ENCODE data around the gene ST8SIA3.

ST8SIA3 gene, protein sequence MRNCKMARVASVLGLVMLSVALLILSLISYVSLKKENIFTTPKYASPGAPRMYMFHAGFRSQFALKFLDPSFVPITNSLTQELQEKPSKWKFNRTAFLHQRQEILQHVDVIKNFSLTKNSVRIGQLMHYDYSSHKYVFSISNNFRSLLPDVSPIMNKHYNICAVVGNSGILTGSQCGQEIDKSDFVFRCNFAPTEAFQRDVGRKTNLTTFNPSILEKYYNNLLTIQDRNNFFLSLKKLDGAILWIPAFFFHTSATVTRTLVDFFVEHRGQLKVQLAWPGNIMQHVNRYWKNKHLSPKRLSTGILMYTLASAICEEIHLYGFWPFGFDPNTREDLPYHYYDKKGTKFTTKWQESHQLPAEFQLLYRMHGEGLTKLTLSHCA

DNA sequence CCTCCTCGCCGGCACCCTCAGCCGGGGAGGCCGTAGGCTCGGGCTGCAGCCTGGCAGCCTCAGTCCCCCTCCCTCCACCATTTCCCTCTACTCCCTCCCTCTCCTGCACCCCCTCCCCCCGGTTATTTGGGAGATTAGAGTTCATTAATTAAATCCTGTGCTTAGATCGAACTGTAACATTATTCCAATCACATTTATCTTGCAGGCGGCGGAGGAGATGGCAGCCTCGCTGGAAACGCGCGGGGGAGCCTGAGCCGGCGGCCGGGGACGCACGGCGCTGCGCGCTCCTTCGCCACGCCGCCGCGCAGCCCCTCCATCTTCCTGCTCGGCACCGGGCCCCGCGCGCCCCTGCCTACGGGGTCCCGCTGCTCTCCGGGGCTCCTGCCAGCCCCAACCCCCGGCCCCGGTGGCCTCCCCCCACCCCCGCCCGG lies at the start of gene ST8SIA3:
Gene ST8SIA3 (plus strand): TSS at position 287 of the 431 bp plus-strand sequence. CDS start 290 bp downstream, outside the sequence.
- no peak for DNase-seq (ENCODE audit: low read depth in 1 of 2, low spot score in 1 of 2)

DNA sequence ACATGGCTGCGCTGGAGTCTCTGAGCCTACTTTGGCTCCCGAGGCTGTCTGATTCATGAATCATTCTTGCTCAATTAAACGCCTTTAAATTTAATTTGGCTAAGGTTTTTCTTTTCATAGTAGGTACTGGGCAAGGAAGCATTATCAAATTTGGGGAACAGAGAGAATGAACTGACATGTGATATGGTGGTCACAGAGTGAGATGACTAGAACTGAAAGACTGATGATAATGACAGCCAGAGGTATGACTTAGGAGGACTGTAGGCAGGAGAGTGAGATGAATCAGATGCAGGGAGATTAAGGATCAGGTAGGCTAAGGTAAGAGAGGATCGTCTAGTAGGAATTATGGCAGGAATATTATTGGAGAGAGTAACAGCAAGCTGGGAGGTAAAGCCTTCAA lies 40.9 kb upstream of the ST8SIA3 start:
- DNase-seq (ENCODE audit: low read depth in 1 of 2, low spot score in 1 of 2) = no peak

DNA sequence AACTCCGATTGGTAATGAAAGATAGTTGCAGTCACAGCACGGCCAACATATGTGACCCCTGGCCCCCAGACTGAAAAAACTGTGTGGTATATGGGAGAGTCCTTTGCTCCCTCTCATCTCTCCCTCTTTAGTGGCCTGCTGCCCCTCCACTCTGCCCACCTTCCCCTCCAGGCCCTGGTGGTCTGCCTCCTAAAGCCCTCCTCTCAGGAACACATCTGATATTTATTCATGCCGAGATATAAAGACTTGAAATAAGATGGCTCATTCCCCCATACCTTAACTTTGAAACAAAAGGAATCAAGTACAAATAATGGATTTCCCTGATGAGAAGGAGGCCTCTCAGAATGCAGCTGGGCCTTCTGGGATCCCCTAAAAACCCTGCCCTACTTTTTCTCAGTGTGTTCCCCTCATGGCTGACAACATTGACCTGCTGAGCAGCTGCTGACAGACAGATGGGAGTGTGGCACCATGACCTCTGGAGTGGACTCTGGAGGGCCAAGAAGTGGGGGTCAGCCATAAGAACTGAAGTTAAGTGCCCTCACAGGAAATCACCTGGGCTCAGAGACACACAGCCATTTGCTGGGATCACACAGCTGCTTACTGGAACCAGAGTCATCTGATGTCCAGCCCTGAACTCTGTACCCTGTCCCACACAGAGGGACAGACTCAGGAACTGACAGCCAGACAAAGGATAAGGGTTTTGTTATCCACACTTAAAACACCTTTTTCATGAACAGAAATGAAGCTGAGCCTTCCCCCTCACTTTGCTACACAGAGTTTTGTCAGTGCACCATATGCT lies 39.8 kb upstream of the ST8SIA3 start:
- no peak for DNase-seq (ENCODE audit: low read depth in 1 of 2, low spot score in 1 of 2)

DNA sequence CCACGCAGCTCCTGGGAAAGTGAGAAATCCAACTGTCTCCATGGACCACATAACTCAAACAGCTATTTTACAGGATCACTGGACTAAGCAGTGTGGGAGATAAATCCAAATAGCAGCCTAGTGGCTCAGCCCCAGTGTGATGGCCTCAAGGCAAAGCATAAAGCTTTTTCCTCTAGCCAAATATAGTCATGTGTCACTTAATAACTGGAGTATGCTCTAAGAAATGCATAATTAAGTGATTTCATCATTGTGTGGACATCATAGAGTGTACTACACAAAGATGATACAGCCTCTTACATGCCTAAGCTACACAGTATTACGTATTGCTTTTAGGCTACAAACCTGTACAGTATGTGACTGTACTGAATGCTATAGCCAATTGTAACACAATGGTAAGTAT lies 31.8 kb upstream of the ST8SIA3 start:
- DNase-seq (ENCODE audit: low read depth in 1 of 2, low spot score in 1 of 2) = no peak

DNA sequence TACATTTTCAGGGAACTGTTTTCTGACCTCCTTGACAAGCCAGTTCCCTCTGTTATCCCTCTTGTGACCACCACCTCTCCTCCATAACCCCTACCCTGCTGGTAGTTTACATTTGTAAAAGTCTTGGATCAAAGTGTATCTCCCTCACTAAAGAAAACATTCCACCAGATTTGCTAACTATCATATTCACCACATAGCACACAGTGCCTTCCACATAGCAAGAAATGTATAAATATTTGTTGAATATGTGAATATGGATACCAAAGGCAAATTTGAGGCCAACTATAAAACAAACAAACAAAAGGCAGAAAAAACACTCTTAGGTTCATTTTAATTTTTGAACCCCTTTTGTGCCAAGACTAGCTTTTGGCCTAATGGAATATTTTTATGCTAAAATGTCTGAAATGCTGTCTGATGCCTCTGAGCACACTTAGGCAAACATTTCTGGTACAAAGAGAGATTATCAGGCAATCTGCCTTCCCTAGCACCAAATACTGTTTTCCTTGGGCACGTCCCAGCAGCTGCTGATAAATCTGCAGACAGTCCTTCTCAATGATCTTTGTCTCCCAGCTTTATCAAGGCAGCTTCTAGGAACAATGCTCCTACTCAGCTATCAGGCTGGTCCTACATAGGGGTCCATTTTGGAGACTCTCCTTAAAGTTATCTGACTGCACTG lies 26.7 kb upstream of the ST8SIA3 start:
- DNase-seq (ENCODE audit: low read depth in 1 of 2, low spot score in 1 of 2) = no peak

DNA sequence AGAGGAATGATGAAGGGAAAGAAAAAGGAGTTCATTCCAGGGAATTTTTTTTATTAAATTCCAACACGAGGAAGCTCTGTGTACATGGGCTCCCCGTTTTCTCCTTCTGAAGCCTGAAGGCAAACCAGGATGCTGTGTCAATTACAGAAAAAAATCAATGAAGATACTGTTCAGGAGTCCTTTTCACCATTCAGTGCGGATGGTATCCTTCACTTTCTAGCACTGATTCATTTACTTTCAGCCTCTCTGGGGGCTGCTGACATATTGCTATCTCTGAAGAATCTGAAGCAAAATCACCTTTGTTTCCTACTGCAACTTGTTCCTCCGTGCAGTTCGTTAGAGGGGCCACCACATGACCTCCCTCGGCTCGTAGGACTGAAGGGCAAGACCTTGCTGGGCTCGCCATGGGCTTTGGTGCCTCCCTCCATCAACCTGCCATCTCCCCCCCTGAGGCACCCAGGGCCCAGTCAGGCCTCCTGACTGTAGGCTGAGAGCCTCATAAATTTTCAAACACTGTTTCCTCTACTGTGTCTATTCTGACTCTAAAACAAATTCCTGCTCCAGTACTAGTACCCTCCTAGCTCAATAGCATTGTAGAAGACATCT lies 25.5 kb upstream of the ST8SIA3 start:
- no peak for DNase-seq (ENCODE audit: low read depth in 1 of 2, low spot score in 1 of 2)

DNA sequence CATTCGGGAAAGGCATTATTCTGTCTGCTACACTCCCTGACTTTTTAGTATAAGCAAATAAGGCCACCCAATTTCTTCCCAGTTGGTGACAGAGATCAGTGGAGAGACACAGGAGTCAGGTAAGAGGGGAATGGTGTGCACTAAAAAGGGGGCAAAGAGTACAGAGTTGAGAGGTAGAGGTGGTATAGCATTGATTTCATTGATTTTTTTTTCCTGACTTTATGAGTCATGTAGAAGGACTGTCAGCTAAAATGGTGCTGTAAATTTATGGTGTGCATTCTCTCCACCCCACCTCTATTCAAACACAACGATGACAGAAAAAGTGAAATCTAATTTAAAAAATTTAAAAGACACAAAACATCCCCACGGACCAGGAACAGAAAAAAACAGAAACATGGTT lies 23.7 kb upstream of the ST8SIA3 start:
- no peak for DNase-seq (ENCODE audit: low read depth in 1 of 2, low spot score in 1 of 2)

DNA sequence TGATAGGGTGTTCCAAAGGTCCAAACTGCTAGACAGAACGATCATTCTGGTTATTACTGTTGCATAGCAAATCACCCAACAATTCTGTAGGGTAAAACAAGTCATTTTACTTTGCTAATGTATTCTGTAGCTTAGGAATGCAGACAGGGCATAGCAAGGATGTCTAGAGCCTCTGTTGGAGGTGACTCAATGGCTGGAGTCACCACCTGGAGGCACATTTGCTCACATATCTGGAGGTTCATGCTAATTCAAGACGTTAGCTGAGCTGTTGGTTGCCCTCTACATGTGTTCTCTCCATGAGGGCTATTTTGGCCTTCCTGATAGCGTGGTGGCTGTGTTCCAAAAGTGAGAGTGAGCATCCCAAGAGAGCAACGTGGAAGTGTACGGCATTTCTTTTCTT lies 22.5 kb upstream of the ST8SIA3 start:
- no peak for DNase-seq (ENCODE audit: low read depth in 1 of 2, low spot score in 1 of 2)

DNA sequence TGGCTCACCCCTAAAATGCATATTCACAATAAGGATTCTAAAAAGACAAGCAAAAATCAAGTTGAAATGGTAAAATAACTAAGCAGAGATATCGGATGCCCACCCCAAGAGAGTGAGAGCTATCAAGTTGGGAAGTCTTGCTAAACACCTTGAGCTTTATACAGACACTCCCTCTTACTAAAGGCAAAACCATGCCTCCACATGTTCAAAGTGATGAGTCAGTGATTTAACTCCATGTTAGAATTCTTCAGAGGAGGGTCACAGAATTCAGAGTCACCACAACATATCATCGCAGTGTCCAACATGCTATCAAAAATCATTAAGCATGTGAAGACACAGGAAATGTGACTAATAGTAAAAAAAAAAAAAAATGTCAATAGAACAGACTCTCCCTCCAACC lies 20.6 kb upstream of the ST8SIA3 start:
- no peak for DNase-seq (ENCODE audit: low read depth in 1 of 2, low spot score in 1 of 2)

DNA sequence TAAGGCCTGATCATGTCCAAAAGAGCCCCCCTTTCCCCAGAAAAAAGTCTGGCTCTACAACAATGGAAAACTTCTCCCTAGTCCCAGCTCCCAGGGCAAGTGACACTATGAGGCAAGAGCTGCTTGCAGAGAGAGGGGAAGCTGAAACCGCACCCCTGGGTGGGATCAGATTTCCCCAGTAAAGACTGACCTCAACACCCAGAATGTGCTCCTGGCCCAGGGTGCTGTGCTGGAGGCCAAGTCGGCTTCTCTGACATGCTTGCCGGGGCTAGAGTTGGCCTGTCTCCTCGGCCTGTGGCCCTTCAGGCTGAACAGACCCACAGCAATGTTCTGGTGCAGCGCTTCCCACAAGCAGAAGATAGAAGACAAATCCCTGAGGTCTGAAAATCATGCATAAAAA lies 18.4 kb upstream of the ST8SIA3 start:
- DNase-seq (ENCODE audit: low read depth in 1 of 2, low spot score in 1 of 2) = no peak

DNA sequence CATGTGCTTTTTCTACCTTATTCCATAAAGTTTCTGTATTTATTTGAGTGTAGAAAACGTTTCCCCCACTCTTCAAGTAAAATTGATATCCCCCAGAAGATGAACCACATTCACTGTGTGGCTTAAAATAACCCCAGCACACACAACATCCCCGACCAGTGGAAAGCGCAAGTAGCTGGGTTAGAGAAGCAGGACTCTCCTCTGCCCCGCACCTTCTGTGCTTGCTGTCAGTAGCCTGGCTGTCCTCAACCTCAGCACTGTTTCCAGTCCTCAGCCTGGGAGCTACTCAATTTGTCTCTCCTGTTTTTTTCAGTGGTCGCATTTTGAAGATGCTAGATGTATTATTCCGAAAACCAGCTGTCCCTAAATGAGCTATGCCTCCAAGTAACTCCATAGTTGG lies 18.0 kb upstream of the ST8SIA3 start:
- DNase-seq (ENCODE audit: low read depth in 1 of 2, low spot score in 1 of 2) = no peak

DNA sequence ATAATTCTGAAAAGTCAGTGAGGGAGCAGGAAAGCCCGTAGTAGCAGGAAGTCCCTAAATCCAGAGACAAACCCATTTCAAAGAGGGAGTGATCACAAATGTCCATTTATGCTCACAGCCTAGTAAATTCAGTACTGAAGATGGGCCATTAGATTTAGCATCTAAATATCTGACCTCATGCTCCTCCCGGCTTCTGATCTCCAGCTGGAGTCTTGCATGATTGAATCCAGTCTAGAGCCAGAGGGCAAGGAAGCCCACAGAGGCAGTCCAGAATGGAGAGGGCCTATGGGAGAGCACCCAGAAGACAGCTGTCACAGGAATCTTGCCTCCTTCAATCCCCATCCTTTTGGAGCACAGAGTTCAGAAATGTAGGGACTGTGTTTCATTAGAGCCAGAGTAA lies 16.0 kb upstream of the ST8SIA3 start:
- no peak for DNase-seq (ENCODE audit: low read depth in 1 of 2, low spot score in 1 of 2)

DNA sequence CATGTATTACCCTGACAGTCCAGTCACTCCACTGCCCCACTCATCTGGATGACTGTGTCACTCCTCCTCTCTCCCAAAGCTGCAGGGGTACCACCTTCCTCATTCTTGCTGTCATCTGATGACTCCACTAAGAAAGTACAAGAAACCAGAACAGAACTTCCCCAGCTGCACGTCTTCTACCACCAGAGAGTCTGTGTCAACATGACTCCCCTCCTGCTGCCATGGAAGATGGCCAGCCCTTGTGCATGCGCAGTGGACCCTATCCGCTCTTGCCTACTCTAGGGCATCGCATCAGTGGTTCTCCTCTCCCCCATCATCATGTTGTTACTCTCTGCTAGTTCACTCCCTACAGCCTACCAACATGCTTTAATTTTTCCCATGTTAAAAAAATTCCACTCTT lies 14.5 kb upstream of the ST8SIA3 start:
- DNase-seq (ENCODE audit: low read depth in 1 of 2, low spot score in 1 of 2) = no peak

DNA sequence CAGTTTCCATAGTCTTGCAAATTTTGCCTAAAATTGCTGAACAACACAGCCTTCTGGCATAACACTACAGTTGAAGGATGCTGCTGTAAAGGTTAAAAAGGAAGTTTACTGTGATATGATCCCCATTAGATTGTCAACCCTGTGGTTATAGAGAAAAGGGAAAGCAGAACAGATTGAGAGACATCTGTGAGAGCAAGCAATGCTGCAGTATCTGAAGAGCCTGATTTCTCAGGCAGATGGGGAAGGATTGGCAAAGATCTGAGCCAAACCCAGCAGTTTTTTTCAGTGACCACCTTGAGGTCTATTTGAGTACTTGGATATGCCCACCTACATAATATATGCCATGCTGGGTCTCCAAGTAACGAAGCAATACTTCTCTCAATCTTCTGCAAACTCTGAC lies 8.5 kb upstream of the ST8SIA3 start:
- no peak for DNase-seq (ENCODE audit: low read depth in 1 of 2, low spot score in 1 of 2)

DNA sequence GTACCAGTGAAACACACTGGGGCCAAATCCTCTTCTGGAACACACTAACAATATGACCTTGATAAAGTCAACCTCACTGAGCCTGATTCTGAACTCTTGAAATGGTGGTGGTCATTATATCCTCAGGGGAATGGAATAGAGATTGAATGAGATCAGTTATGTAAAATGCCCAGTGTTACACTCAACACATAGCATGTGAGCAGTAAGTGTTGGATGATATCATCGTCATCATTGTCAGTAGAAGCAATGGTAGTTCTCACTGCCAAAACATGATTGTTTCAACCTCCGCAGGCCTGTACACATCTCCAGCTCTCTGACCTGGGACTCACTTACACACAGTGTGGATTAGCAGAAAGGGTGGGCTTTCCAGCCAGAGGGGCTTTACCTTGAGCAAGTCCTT lies 5.5 kb upstream of the ST8SIA3 start:
- no peak for DNase-seq (ENCODE audit: low read depth in 1 of 2, low spot score in 1 of 2)

DNA sequence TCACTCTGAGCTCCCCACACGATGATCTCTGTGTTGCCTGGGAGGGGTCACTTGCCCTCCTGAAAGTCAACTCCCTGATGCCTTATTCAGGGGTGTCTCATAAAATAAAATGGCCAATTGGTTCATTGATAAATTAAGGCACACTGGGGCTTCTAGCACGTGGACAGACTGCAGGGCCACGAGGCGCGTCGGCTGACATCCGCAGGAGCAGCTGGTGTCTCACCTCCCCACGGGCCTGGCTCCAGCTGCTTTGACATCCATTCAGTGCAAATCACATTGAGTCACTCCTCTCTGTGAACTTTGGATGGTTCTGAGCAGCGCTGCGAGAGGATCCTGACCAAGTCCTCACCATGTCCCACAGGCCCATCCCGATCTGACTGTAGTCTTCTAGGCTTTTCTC lies 4.6 kb upstream of the ST8SIA3 start:
- DNase-seq (ENCODE audit: low read depth in 1 of 2, low spot score in 1 of 2) = no peak

DNA sequence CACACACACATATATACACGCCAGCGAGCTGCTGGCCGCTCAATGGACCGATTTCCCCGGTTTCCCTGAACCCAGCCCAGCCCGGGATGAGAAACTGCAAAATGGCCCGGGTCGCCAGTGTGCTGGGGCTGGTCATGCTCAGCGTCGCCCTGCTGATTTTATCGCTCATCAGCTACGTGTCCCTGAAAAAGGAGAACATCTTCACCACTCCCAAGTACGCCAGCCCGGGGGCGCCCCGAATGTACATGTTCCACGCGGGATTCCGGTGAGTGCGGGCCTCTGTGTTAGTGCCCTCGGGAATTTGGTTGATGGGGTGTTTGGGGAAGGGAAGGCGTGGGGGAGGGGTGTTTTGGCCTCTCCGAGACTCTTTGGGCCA lies 392 bp downstream of the ST8SIA3 start:
- no peak for DNase-seq (ENCODE audit: low read depth in 1 of 2, low spot score in 1 of 2)

DNA sequence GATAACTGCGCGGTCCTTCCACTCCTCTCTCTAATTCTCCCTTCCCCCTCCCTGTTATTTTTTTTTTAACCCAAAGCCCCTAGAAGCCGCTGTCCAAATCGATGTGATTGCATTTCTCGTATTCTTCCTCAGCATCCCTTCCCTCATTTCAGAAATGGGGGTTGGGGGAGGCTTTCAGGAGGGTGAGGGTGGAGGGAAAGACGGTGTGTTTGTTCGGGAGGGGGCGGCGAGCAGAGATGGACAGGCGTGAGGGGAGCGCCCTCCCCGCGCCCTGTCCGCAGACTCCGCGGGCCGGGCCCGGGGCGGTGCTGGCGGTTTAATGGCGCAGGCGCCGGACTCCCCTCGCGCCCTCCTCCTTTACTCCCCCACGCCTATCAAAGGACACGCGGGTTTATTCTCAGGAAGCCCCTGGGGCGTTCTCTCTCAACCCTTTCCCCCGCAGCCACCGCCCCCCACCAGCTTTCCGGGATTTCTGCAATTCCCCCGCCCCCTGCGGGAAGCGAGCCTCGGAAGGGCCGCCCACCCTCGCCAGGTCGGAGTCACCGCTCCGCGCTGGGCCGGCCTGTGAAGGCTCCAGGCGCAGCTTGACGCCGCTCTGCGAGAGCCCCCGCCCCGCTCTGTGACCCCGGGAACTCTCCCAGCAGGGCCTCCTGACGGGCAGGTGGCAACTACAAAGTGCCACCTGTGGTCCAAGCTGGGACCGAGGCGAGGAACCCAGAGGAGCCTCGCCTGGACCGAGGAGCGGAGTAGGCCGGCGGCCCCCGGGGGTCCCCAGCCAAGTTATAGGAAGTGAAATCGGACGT lies 981 bp downstream of the ST8SIA3 start:
- DNase-seq (ENCODE audit: low read depth in 1 of 2, low spot score in 1 of 2) = no peak

DNA sequence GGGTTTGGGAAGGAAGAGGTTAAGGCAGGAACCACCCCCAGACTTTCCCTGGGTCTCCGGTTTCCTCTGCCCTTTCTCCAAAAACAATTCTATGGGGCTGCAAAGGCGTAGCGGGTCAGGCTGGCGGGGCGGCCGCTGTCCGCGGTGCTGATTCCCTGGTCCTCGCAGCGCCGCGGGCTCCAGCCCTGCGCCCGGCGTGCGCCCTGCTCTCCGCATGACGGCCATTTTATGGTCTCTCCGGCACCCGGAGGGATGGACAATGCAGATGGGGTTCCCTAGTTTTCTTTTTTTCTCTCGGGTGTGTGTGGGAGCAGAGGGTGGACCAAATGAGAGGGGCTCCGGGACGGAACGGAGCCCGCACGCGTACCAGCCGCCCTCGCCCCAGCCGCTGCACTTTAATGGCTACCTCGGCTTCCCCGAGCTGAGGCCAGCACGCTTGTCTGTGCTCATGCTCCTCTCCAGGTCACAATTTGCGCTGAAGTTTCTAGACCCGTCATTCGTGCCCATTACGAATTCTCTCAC lies 1.6 kb downstream of the ST8SIA3 start:
- no peak for DNase-seq (ENCODE audit: low read depth in 1 of 2, low spot score in 1 of 2)

DNA sequence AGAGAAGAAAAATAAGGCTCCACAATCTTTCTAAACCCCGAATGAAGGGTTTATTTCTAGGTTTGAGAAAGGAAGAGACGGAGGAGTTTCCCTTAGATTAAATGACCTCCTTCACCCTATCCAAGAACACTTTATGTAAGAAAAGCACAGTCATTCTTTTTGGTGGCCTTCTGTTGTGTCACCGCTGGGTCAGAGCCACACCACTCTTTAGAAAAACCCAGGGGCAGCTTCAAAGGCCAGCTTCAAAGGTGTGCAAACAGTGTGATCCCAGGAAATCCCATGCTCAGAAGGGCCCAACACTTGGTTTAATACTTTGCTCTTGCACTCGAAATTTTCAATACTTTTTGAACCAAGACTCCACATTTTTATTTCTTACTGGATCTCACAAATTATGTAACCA lies 7.1 kb downstream of the ST8SIA3 start:
- no peak for DNase-seq (ENCODE audit: low read depth in 1 of 2, low spot score in 1 of 2)

DNA sequence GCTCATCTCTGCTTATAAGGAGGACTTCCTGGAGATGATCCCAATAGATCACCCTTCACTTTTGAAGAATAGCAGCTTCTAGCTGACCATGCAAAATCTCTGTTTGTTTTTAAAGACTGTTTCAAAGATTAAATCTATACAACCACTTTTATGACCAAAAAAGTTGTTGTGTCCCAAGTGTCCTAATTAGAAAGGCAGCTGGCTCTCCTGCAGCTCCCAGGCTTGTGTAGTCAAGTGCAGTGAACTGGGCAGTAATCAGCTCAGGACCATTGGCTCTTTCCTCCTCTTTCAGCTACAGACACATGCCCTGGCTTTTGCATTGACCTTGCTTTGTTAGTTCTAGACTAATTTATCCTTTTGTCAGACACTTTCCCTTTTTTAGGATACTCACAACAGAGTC lies 10.4 kb downstream of the ST8SIA3 start:
- DNase-seq (ENCODE audit: low read depth in 1 of 2, low spot score in 1 of 2) = no peak

Measured in activated CD4-positive, alpha-beta T cell treated with anti-CD3 and anti-CD28 coated beads, Interleukin-2, amount 50 U/mL, for 24 hours (primary cell).